ENCODE results near the gene MSL3. TPM values are rescaled to one million over a fixed set of nuclear protein-coding genes. Genes with fewer than 3 reads are reported as not detected.
A peak's percentile ranks its signal among the peaks of the same experiment; 100 is the strongest.

The MSL3 gene
- polyA plus RNA-seq, 1 donor from 2014 or later: 37.2 TPM

DNA sequence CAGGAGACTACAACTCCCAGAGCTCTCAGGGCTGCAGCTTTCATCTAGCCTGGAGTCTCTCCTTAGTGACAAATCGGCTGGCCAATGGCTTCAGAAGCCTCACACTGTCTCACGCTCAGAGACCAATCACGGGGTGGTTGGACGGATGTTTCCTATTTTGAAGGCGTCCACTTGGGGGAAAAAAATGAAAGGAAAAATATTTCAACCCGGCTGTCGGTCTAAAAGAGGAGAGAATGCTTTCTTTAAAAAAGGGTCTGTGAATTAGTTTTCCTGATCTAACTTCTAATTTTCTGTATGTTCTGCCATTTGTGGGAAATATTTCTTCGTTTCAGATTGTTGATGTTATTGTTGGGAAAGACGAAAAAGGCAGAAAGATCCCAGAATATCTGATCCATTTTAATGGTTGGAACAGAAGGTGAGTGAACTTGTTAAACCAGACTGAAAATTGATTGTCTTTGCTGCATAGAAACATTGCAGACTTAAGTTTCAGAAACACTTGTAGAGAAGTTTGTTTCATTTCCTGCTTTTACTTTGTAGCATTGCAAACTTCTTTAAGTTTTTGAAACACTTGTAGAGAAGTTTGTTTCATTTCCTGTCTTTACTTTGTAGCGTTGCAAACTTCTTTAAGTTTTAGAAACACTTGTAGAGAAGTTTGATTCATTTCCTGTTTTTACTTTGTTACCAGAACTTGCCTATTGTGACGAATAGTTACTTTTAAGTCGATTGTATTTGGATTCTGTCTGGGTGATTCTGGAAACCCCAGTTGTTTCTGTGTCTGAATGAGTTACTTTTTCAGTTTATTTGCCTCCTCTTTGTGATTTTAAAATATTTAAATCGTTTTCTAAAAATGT lies 1.6 kb downstream of the MSL3 start:
- Histone ChIP-seq H3F3A (ENCODE audit: insufficient read depth, low read length, poor library complexity, severe bottlenecking) (no peaks in the 10 kb centered on the region), H3K9me2 (ENCODE audit: insufficient read depth, low read length) (no peaks in the 10 kb centered on the region), H3K79me2 (replicated peaks; ENCODE audit: insufficient read depth, low read length) (no peaks in the 10 kb centered on the region), H3K27me3 (ENCODE audit: insufficient read depth, low read depth, low read length) (no peaks in the 10 kb centered on the region), H2AFZ (ENCODE audit: low read depth, low read length) (no peak overlapping the region), H3K27ac (ENCODE audit: low read length) (peak overlapping the region; percentile 72), H3K4me2 (ENCODE audit: low read length) (peak overlapping the region; percentile 55), H3K9ac (ENCODE audit: low read length) (peak overlapping the region; percentile 83), H3K9me3 (ENCODE audit: low read length) (no peaks in the 10 kb centered on the region), H3K4me3 (ENCODE audit: low read length) (peak overlapping the region; percentile 88), H4K20me1 (ENCODE audit: insufficient read depth) (no peaks in the 10 kb centered on the region), H3K36me3 (ENCODE audit: insufficient read depth, low read length) (no peaks in the 10 kb centered on the region)
- TF ChIP-seq TAF1 (IDR thresholded peaks at IDR 0.05; ENCODE audit: low read depth): no peak
- TF ChIP-seq, protein P1, sequence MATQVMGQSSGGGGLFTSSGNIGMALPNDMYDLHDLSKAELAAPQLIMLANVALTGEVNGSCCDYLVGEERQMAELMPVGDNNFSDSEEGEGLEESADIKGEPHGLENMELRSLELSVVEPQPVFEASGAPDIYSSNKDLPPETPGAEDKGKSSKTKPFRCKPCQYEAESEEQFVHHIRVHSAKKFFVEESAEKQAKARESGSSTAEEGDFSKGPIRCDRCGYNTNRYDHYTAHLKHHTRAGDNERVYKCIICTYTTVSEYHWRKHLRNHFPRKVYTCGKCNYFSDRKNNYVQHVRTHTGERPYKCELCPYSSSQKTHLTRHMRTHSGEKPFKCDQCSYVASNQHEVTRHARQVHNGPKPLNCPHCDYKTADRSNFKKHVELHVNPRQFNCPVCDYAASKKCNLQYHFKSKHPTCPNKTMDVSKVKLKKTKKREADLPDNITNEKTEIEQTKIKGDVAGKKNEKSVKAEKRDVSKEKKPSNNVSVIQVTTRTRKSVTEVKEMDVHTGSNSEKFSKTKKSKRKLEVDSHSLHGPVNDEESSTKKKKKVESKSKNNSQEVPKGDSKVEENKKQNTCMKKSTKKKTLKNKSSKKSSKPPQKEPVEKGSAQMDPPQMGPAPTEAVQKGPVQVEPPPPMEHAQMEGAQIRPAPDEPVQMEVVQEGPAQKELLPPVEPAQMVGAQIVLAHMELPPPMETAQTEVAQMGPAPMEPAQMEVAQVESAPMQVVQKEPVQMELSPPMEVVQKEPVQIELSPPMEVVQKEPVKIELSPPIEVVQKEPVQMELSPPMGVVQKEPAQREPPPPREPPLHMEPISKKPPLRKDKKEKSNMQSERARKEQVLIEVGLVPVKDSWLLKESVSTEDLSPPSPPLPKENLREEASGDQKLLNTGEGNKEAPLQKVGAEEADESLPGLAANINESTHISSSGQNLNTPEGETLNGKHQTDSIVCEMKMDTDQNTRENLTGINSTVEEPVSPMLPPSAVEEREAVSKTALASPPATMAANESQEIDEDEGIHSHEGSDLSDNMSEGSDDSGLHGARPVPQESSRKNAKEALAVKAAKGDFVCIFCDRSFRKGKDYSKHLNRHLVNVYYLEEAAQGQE (IDR thresholded peaks at IDR 0.05; ENCODE audit: borderline replicate concordance): no peak
- TF ChIP-seq RAD21 (conservative IDR thresholded peaks at IDR 0.05): no peak
- no peak for TF ChIP-seq POLR2AphosphoS5 (IDR thresholded peaks at IDR 0.05)
- no peak for TF ChIP-seq MXI1 (conservative IDR thresholded peaks at IDR 0.05; ENCODE audit: poor library complexity, severe bottlenecking)

DNA sequence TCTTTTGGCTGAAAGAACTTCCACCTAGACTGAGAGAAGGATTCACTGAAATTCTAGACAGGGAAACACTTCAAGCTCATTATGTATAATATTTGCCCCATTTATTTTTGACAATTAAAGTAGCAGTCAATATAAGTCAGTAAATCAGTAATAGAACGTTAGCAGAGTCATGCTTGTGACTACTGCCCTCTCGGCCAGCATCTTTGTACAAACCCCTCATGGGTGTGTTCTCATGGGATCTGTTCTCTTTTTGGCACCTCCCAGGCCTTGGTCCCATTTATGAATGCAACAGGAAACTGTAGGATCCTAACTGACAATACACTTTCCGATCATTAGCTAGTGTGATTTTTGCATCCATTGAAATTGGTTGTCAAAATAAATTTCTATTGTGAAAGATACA lies 2.9 kb downstream of the MSL3 start:
- Histone ChIP-seq H4K20me1 (ENCODE audit: insufficient read depth) (no peaks in the 10 kb centered on the region), H3K27ac (ENCODE audit: low read length) (no peak overlapping the region), H3K9me2 (ENCODE audit: insufficient read depth, low read length) (no peaks in the 10 kb centered on the region), H3F3A (ENCODE audit: insufficient read depth, low read length, poor library complexity, severe bottlenecking) (no peaks in the 10 kb centered on the region), H3K9ac (ENCODE audit: low read length) (no peak overlapping the region), H3K36me3 (ENCODE audit: insufficient read depth, low read length) (no peaks in the 10 kb centered on the region), H3K9me3 (ENCODE audit: low read length) (no peaks in the 10 kb centered on the region), H3K4me3 (ENCODE audit: low read length) (no peak overlapping the region), H3K79me2 (replicated peaks; ENCODE audit: insufficient read depth, low read length) (no peaks in the 10 kb centered on the region), H3K4me2 (ENCODE audit: low read length) (no peak overlapping the region), H3K27me3 (ENCODE audit: insufficient read depth, low read depth, low read length) (no peaks in the 10 kb centered on the region), H2AFZ (ENCODE audit: low read depth, low read length) (no peak overlapping the region)
- no peak for TF ChIP-seq MXI1 (conservative IDR thresholded peaks at IDR 0.05; ENCODE audit: poor library complexity, severe bottlenecking)
- no peak for TF ChIP-seq EZH2 (IDR thresholded peaks at IDR 0.05; ENCODE audit: borderline replicate concordance, insufficient read depth, low read length, poor library complexity, severe bottlenecking)
- TF ChIP-seq TAF1 (IDR thresholded peaks at IDR 0.05; ENCODE audit: low read depth): no peak

DNA sequence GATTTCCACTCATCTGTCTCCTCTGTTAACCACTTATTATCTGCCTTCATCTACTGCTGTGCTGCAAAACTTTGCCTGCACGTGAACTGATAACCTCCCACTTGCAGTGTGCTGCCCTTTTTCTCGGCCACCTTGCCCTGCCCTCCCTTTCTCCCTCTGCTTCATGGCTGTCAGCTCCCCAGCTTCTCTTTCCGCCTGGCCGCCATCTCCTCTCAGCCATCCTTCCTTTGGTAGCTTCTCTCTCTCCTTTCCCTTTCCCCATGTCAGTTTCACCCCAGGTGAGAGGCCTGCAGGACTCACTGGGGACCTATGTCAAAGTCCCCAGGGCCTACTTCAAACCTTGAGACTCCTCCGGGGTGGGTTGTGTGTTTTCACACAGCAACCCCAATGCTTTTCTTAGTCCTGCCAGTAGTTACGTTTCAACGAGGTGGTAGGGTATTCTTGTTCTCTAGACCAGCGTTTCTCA lies 6.6 kb downstream of the MSL3 start:
- no peak overlapping the region for H3K9ac ChIP-seq (ENCODE audit: low read length)
- no peak overlapping the region for H3K4me3 ChIP-seq (ENCODE audit: low read length)
- H2AFZ ChIP-seq (ENCODE audit: low read depth, low read length): no peak overlapping the region
- no peaks in the 10 kb centered on the region for H3K9me3 ChIP-seq (ENCODE audit: low read length)
- no peak overlapping the region for H3K27ac ChIP-seq (ENCODE audit: low read length)
- TF ChIP-seq, protein P1 (IDR thresholded peaks at IDR 0.05; ENCODE audit: borderline replicate concordance): no peak
- no peak for TF ChIP-seq SMC3 (conservative IDR thresholded peaks at IDR 0.05; ENCODE audit: poor library complexity)
- no peak for TF ChIP-seq EP300 (conservative IDR thresholded peaks at IDR 0.05; ENCODE audit: poor library complexity, severe bottlenecking)
- TF ChIP-seq POLR2AphosphoS5 (IDR thresholded peaks at IDR 0.05): no peak
- no peak for TF ChIP-seq MXI1 (conservative IDR thresholded peaks at IDR 0.05; ENCODE audit: poor library complexity, severe bottlenecking)
- TF ChIP-seq, protein P2, sequence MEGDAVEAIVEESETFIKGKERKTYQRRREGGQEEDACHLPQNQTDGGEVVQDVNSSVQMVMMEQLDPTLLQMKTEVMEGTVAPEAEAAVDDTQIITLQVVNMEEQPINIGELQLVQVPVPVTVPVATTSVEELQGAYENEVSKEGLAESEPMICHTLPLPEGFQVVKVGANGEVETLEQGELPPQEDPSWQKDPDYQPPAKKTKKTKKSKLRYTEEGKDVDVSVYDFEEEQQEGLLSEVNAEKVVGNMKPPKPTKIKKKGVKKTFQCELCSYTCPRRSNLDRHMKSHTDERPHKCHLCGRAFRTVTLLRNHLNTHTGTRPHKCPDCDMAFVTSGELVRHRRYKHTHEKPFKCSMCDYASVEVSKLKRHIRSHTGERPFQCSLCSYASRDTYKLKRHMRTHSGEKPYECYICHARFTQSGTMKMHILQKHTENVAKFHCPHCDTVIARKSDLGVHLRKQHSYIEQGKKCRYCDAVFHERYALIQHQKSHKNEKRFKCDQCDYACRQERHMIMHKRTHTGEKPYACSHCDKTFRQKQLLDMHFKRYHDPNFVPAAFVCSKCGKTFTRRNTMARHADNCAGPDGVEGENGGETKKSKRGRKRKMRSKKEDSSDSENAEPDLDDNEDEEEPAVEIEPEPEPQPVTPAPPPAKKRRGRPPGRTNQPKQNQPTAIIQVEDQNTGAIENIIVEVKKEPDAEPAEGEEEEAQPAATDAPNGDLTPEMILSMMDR (IDR thresholded peaks at IDR 0.05; ENCODE audit: poor library complexity, severe bottlenecking): no peak
- TF ChIP-seq TAF1 (IDR thresholded peaks at IDR 0.05; ENCODE audit: low read depth): no peak
- TF ChIP-seq RAD21 (conservative IDR thresholded peaks at IDR 0.05): no peak
- no peak for TF ChIP-seq EZH2 (IDR thresholded peaks at IDR 0.05; ENCODE audit: borderline replicate concordance, insufficient read depth, low read length, poor library complexity, severe bottlenecking)
- H3K36me3 ChIP-seq (ENCODE audit: insufficient read depth, low read length): no peaks in the 10 kb centered on the region
- H3K27me3 ChIP-seq (ENCODE audit: insufficient read depth, low read depth, low read length): no peaks in the 10 kb centered on the region
- H3F3A ChIP-seq (ENCODE audit: insufficient read depth, low read length, poor library complexity, severe bottlenecking): no peaks in the 10 kb centered on the region
- H3K4me2 ChIP-seq (ENCODE audit: low read length): no peak overlapping the region
- H3K79me2 ChIP-seq (replicated peaks; ENCODE audit: insufficient read depth, low read length): no peaks in the 10 kb centered on the region
- no peaks in the 10 kb centered on the region for H4K20me1 ChIP-seq (ENCODE audit: insufficient read depth)
- no peaks in the 10 kb centered on the region for H3K9me2 ChIP-seq (ENCODE audit: insufficient read depth, low read length)

Data from neural cell (in vitro differentiated cells).